Astrocyte of the spinal cord (primary cell): ENCODE results near the gene SLF2.

ENCODE experiments used
- DNase-seq: peaks from one replicate; pipeline ENCODE4 v3.0.0; 2011; ENCODE audit warnings: low read depth, low spot score
- H3K4me3 ChIP-seq: 2 replicates; pipeline ENCODE4 v1.5.1; 2011; ENCODE audit warnings: low read depth, mild to moderate bottlenecking, low read length, moderate library complexity
- in situ Hi-C: cut with HindIII; loops from 2 replicates; pipeline ENCODE4 v1.10.0; 2017; ENCODE audit warnings: low sequenced_read_pairs
- TF ChIP-seq, protein P1 (sequence below): IDR thresholded peaks from 2 replicates; pipeline ENCODE4 v1.5.1; 2012; ENCODE audit warnings: low read depth, mild to moderate bottlenecking, low read length, inconsistent platforms

Gene SLF2

DNA sequence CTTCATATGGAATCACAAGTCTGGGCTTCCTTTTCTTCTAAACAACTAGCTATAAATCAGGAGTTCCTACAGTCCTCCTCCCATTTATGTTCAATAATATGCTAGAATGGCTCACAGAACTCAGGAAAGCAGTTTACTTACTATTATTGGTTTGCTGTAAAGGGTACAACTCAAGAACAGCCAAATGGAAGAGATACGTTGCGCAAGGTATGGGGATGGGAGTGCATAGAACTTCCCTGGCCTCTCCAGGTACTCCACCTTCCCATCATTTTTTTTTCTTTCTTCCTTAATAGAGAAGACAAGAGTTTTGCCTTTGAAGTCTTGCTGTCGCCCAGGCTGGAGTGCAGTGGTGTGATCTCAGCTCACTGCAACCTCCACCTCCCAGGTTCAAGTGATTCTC lies 29.5 kb downstream of the SLF2 start:
- H3K4me3 ChIP-seq: no peak overlapping the region
- in situ Hi-C loops: no loop called here
- TF ChIP-seq, protein P1, sequence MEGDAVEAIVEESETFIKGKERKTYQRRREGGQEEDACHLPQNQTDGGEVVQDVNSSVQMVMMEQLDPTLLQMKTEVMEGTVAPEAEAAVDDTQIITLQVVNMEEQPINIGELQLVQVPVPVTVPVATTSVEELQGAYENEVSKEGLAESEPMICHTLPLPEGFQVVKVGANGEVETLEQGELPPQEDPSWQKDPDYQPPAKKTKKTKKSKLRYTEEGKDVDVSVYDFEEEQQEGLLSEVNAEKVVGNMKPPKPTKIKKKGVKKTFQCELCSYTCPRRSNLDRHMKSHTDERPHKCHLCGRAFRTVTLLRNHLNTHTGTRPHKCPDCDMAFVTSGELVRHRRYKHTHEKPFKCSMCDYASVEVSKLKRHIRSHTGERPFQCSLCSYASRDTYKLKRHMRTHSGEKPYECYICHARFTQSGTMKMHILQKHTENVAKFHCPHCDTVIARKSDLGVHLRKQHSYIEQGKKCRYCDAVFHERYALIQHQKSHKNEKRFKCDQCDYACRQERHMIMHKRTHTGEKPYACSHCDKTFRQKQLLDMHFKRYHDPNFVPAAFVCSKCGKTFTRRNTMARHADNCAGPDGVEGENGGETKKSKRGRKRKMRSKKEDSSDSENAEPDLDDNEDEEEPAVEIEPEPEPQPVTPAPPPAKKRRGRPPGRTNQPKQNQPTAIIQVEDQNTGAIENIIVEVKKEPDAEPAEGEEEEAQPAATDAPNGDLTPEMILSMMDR: no peak
- no peak for DNase-seq

DNA sequence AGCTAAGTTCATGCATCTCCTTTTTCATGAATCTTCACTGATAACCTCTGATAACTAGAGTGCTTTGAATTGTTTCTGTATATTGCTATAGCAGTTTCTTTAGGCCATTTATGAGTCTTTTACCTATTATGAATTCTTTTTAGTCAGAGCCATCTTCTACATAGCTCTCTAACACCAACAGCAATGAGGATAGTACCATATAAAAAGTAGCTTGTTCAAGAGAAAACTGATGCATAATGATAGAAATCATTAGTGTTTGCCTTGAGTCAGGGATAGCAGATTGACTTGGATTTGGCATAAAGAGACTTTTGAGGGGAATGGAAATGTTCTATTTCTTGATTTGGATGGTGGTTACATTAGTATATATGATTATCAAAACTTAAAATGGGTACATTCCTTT lies 30.7 kb downstream of the SLF2 start:
- in situ Hi-C loops: no loop called here
- H3K4me3 ChIP-seq: no peak overlapping the region

DNA sequence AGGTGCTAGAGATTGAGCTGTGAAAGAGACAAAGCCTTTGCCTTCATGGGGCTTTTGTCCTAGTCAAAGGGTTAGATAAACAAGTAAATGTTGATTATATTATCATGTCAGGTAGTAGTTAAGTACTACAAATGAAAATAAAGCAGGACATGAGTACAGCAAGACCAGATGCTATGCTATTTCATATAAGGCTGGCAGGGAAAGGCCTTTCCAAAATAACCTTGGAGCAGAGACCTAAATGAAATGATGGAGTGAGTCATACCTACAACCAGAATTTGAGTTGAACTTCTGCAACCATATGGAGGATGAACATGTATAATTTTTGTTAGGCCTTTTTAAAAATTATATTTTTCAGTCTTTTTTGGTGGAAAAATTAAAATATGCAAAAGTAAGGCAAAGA lies 33.0 kb downstream of the SLF2 start:
- no peak for DNase-seq
- in situ Hi-C loops: no loop called here
- TF ChIP-seq, protein P1: no peak
- no peak overlapping the region for H3K4me3 ChIP-seq

More for the DNA sequence above, 30.7 kb downstream of the SLF2 start:
- TF ChIP-seq, protein P1: no peak
- DNase-seq: no peak

DNA sequence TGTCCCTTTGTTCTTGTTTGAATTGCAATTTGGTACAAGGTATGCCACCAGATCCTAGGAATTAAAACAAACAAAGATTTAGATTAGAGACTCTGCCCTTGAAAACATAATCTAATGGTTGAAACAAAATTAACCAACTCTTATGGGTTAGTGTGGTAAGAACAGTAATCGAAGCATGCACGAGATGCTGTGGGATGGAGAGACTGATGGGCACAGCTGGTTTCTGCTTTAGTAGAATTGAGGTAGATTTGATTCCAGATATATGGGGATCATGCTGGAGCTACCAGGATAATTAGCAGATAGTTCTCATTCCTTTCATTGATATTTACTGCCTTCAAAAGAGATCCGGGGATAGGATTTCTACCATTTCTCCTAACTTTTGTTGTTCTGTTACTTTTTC lies 36.2 kb downstream of the SLF2 start:
- H3K4me3 ChIP-seq: no peak overlapping the region
- in situ Hi-C loops: no loop called here
- TF ChIP-seq, protein P1: no peak
- no peak for DNase-seq

DNA sequence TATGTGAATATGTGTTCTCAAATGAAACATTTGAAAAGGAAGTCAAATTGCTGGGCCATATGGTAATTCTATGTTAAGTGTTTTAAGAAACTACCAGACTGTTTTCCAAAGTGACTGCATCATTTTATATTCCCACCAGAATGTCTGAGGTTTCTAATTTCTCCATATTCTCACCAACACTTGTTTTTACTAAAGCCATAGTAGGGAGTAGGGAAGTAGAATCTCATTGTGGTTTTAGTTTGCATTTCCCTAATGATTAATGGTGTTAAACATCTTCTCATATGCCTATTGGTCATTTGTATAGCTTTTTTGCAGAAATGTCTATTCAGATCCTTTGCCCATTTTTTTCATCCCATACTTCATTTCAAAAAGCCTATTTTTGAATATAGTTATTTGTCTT lies 47.5 kb downstream of the SLF2 start:
- in situ Hi-C loops: no loop called here
- no peak overlapping the region for H3K4me3 ChIP-seq
- TF ChIP-seq, protein P1: no peak
- DNase-seq: no peak

DNA sequence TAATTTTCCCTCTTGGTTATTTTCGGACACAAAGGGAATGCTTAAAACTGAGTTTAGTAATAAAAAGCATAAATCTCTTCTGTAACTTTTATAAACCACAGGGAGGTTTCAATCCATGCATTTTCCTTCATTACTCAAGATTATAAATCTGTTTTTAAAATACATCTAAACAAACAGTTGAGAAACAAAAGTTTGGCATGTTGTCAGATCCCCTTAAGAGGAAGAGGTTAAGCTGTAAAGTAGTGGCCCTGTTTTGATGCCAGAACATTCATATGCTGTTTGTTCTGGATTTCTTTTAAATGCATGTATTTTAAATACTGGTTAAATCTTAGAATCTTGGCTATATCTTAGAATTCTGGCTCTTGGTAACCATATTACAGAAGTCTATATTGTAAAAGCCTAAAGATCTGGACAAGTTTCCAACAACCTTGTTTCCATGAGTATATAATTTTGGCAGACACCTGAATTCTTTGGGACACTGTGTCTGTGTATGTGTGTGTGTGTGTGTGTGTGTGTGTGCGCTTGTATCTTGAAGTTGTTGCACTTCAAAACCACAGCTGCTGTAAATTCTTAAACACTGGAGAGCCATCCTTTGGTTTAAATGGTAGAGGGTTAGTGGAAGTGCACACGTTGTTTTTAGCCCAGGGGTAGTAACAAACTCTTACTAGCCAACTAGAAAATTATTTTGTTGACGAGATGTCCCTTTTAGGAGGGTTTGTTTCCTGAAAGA lies 49.8 kb downstream of the SLF2 start:
- no peak overlapping the region for H3K4me3 ChIP-seq
- DNase-seq: no peak
- in situ Hi-C loops: no loop called here
- TF ChIP-seq, protein P1: no peak

DNA sequence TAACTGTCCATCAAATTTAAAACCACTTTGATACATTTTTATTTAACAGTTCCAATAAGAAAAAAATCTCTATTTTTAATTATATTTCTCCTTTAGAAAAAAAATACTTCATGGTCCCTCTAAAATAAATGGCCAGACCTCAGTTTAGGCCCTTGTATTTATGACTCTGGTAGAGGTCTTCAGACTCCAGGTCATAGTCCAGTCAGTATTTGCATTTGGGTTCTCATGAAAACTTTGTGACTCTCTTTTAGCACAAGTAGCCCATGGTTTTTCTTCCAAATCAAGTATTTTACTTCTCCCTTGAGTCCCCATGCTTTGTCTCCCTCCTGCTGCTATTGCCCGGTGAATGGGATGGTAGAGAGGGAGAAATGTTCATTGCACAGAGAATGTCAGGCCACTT lies 51.1 kb downstream of the SLF2 start:
- DNase-seq: no peak
- H3K4me3 ChIP-seq: no peak overlapping the region
- in situ Hi-C loops: no loop called here
- TF ChIP-seq, protein P1: no peak
